Measurements from ENCODE around the gene PAOX.
"Not testable (repeated sequence)": the region's sequence is repeated elsewhere in the genome, so short reads cannot be mapped to it uniquely, and the experiment has no call there.

Gene PAOX

DNA sequence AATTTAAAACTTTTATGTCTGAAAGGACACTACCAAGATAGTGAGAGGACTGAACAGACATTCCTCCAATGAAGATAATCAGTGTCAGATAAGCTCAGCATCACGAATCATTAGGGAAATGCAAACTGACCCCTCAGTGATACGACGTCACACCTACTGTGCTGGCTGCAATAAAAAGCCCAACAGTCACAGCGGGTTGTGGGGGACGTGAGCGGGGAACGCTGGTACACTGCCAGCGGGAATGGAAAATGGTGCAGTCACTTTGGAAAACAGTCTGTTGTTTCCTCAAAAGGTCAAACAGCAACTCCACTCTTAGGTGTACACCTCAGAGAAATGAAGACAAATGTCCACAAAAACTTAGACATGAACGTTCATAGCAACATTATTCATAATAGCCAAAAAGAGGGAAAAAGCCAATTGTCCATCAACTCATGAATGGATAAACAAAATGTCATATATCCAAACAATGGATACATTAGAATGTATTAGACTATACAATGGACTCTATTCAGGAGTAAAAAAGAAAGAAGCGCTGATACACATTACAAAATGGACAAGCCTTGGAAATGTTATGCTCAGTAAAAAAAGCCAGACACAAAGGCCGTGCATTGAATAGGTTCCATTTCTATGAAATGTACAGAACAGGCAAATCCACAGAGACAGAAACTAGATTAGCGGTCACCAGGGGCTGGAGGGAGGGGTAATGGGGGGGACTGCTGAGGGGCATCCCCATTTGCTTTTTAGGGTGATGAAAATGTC, 3.5 kb upstream of the PAOX start:
- TF ChIP-seq, protein P1, sequence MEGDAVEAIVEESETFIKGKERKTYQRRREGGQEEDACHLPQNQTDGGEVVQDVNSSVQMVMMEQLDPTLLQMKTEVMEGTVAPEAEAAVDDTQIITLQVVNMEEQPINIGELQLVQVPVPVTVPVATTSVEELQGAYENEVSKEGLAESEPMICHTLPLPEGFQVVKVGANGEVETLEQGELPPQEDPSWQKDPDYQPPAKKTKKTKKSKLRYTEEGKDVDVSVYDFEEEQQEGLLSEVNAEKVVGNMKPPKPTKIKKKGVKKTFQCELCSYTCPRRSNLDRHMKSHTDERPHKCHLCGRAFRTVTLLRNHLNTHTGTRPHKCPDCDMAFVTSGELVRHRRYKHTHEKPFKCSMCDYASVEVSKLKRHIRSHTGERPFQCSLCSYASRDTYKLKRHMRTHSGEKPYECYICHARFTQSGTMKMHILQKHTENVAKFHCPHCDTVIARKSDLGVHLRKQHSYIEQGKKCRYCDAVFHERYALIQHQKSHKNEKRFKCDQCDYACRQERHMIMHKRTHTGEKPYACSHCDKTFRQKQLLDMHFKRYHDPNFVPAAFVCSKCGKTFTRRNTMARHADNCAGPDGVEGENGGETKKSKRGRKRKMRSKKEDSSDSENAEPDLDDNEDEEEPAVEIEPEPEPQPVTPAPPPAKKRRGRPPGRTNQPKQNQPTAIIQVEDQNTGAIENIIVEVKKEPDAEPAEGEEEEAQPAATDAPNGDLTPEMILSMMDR (IDR thresholded peaks at IDR 0.05; ENCODE audit: insufficient read depth, missing control alignments) = no peak
- DNase-seq (ENCODE audit: insufficient read length, low spot score) (no peak), FAIRE-seq (no peak)

GRCh38 chr10:133376183-133376582, 2.9 kb upstream of the PAOX start:
- DNase-seq (ENCODE audit: insufficient read length, low spot score); FAIRE-seq: not testable (repeated sequence)

DNA sequence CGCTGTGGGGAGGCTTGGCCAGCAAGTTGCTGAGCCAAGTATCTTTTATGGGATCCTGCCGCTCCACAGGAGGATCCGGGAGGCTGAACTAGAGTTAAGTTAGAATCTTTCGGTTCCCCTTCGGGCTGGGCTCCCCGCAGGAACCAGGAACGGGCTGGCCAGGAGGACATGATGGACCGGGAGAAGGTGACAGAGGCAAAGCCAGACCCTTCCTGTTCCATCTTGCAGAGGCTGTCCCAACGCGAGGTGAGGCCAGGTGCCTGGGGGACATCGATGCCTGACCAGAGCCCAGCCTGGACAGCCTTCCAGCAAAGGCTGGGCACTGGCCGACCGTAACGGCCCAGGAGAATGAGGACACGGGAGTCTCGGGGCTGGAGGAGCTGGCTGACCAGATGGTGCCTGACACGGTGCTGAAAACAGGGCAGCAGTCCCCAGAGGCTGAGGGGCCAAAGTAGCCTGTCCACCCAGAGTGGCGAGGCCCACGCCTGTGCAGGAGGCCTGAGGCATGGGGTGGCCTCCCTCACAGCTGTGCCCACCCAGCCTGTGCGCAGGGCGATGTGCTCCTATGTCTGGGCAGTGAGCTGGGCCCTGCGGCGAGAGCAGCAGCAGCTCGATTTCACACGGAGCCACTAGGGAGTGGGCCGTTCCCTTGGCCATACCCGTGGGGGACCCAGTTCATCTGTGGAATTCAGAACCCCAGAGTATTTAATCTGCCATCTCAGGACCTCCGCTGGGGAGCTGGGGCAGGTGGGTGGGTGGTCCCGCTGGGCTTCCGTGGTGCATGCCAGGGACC, 1.8 kb upstream of the PAOX start:
- DNase-seq (ENCODE audit: insufficient read length, low spot score) (no peak), FAIRE-seq (no peak)
- TF ChIP-seq, protein P1 (IDR thresholded peaks at IDR 0.05; ENCODE audit: insufficient read depth, missing control alignments) = no peak

- TF ChIP-seq, protein P1 (IDR thresholded peaks at IDR 0.05; ENCODE audit: insufficient read depth, missing control alignments) = no peak
- DNase-seq (ENCODE audit: insufficient read length, low spot score) = no peak
These were observed 1.2 kb upstream of the PAOX start for GRCh38 chr10:133377818-133378250.

DNA sequence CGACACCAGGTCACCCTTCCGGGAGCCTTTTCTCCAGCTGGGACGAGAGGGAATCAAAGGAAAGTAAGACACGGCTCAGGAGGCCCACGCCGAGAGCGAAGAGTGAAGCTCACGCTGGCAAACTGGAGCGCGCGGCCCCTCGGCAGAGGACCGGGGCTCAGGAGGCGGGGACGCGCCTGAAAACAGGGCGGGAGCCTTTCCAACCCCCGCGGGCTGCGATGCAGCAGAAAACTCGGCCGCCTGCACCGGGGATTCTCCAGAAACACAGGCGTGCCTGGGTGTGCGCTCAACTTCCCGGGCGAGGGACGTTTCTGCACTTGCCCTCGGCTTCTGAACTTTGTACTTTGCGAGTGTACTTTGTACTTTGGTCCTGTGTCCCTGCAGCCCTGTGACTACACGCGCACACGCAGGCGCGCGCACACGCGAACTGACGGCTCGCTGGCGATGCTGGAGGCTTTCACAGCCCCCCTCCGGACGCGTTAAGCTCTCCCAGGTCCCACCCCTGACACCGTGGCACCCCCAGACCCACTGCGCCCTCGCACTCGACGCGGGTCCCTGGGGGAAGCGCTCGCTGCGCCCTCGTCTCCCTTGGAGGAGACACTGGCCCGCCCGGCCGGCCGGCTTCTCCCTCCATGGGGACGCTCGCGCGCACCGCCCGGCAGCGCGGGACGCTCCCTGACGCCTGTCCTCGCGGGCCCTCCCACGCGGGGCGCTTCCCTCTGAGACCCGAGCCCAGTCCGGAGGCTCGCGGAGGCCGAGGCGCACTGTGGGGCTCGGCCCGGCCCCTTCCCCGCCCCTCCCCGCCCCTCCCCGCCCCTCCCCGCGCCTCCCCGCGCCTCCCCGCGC, 588 bp upstream of the PAOX start:
- FAIRE-seq (no peak), DNase-seq (ENCODE audit: insufficient read length, low spot score) (no peak)

More at GRCh38 chr10:133377818-133378250, 1.2 kb upstream of the PAOX start:
- no peak for FAIRE-seq

GRCh38 chr10:133379801-133380666, 972 bp downstream of the PAOX start:
- FAIRE-seq (no peak), DNase-seq (ENCODE audit: insufficient read length, low spot score) (no peak)
- TF ChIP-seq, protein P1 (IDR thresholded peaks at IDR 0.05; ENCODE audit: insufficient read depth, missing control alignments) = no peak

More for the DNA sequence above, 588 bp upstream of the PAOX start:
- TF ChIP-seq, protein P1 (IDR thresholded peaks at IDR 0.05; ENCODE audit: insufficient read depth, missing control alignments) = no peak

All from D721Med (cell line).